Measurements from ENCODE around the gene ACTN3. TPM values are rescaled to one million over a fixed set of nuclear protein-coding genes. Genes with fewer than 3 reads are reported as not detected.
"Not testable (repeated sequence)": the region's sequence is repeated elsewhere in the genome, so short reads cannot be mapped to it uniquely, and the experiment has no call there.

The ACTN3 gene
- total and polyA plus RNA-seq, 2 of the 4 experiments (the other 2 are of a cell fraction), result under 0.01 to 0.05 TPM

DNA sequence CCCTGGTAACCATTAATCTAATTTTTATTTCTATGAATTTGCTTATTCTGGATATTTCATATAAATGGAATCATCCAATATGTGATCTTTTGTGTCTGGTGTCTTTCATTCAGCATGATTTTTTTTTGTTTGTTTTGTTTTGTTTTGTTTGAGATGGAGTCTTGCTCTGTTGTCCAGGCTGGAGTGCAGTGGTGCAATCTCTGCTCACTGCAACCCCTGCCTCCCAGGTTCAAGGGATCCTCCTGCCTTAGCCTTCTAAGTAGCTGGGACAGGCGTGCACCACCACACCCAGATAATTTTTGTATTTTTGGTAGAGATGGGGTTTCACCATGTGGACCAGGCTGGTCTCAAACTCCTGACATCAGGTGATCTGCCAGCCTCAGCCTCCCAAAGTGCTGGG is 38.7 kb downstream of the ACTN3 start:
- H4K8ac ChIP-seq (ENCODE audit: low read depth in 2 of 2, low read length in 2 of 2); H3K9ac ChIP-seq (ENCODE audit: low read depth, low read length); H2BK5ac ChIP-seq (ENCODE audit: low read depth, low read length, poor library complexity, severe bottlenecking); ATAC-seq (ENCODE audit: low read depth); H2AK9ac ChIP-seq (replicated peaks; ENCODE audit: low read depth, low read length, poor library complexity); H3K27me3 ChIP-seq (ENCODE audit: control insufficient read depth, insufficient read depth, low read length); intact Hi-C loops (cut with micrococcal nuclease); H3K23ac ChIP-seq (ENCODE audit: low read depth, low read length); H2BK20ac ChIP-seq (ENCODE audit: low read depth, low read length); H3K4me3 ChIP-seq (ENCODE audit: insufficient read depth, low read depth, low read length); H3K9me1 ChIP-seq (ENCODE audit: insufficient read depth, low read length); H4K91ac ChIP-seq (ENCODE audit: insufficient read depth, low read depth, low read length); H3K4me1 ChIP-seq (ENCODE audit: control insufficient read depth, insufficient read depth, low read length); POLR2A ChIA-PET (ENCODE audit: unreplicated experiment); H3K36me3 ChIP-seq (ENCODE audit: control insufficient read depth, insufficient read depth, low read length); H3K56ac ChIP-seq (ENCODE audit: extremely low read depth, insufficient read depth, low read length); H2BK120ac ChIP-seq (ENCODE audit: low read depth, low read length); H2AK5ac ChIP-seq (ENCODE audit: low read depth, low read length); CTCF ChIA-PET; H3K79me1 ChIP-seq (ENCODE audit: low read depth in 1 of 2, low read length in 2 of 2); H3K18ac ChIP-seq (ENCODE audit: low read depth, low read length); H3K4me2 ChIP-seq (ENCODE audit: low read depth, low read length); H3K9me3 ChIP-seq (ENCODE audit: control insufficient read depth, insufficient read depth, low read length); H3K4ac ChIP-seq (ENCODE audit: low read depth, low read length); H2BK15ac ChIP-seq (ENCODE audit: low read depth, low read length); H4K20me1 ChIP-seq (ENCODE audit: insufficient read depth, low read length); H3K14ac ChIP-seq (replicated peaks; ENCODE audit: low read depth, low read length); DNase-seq; H3K27ac ChIP-seq (ENCODE audit: insufficient read depth, low read length); BruUV-seq (replicated peaks); H2AFZ ChIP-seq (replicated peaks; ENCODE audit: low read length, poor library complexity); dilution Hi-C loops (cut with HindIII; ENCODE audit: low sequenced_read_pairs, unreplicated experiment); H4K5ac ChIP-seq (ENCODE audit: low read depth, low read length); in situ Hi-C loops (cut with MboI; ENCODE audit: low sequenced_read_pairs): not testable (repeated sequence)
- no CpG with 5 or more reads among the region's 1 CpG for WGBS, 2 experiments (ENCODE audit: extremely low coverage in 2 of 2, insufficient read length in 1 of 2)

All from IMR-90 (cell line).